Measurements from ENCODE around the gene SCN5A.

Gene SCN5A

DNA sequence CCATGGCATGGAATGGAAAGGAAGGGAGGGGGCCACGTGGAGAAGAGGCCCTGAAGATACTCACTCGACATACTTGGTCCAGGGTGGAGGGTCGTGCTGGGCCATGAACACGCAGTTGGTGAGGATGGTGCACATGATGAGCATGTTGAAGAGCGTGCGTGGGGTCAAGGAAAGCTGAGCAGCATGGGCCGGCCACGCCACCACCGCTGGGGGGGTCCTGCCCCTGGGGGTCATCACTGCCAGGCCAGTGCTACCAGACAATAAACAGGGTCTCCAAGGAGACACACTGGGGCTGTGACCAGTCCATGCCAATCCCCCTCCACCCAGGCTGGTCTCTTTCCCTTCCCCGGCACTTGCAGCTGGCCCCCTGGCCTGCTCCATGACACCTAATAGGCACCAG lies 27.2 kb downstream of the SCN5A start:
- TF ChIP-seq, protein P1, sequence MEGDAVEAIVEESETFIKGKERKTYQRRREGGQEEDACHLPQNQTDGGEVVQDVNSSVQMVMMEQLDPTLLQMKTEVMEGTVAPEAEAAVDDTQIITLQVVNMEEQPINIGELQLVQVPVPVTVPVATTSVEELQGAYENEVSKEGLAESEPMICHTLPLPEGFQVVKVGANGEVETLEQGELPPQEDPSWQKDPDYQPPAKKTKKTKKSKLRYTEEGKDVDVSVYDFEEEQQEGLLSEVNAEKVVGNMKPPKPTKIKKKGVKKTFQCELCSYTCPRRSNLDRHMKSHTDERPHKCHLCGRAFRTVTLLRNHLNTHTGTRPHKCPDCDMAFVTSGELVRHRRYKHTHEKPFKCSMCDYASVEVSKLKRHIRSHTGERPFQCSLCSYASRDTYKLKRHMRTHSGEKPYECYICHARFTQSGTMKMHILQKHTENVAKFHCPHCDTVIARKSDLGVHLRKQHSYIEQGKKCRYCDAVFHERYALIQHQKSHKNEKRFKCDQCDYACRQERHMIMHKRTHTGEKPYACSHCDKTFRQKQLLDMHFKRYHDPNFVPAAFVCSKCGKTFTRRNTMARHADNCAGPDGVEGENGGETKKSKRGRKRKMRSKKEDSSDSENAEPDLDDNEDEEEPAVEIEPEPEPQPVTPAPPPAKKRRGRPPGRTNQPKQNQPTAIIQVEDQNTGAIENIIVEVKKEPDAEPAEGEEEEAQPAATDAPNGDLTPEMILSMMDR (conservative IDR thresholded peaks at IDR 0.05; ENCODE audit: control insufficient read depth, insufficient read depth, low read depth, low read length) = no peak
- no peak overlapping the region for H3K4me3 ChIP-seq (ENCODE audit: control insufficient read depth, low read depth, low read length)
- DNase-seq (ENCODE audit: low read depth) = no peak

DNA sequence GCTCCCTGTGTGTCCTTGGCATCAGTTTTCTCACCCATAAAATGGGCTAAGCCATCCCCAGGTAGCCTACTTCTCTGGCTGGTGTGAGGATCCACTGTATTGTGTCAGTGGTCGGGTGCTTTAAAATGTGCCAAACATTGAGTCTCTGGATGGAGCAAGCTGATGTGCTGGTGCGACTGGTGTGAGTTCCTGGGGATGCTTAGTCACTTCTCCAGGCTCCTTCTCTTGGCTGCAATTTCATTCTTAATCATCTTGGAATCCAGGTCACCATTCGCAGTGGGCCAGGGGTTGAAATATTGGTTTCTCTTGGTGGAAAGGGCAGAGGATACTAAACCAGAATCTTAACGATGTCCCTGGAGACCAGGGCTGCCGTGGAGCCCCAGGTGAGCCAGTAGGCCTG lies 29.3 kb downstream of the SCN5A start:
- no peak overlapping the region for H3K4me3 ChIP-seq (ENCODE audit: control insufficient read depth, low read depth, low read length)
- TF ChIP-seq, protein P1 (conservative IDR thresholded peaks at IDR 0.05; ENCODE audit: control insufficient read depth, insufficient read depth, low read depth, low read length) = no peak
- peak; percentile 59 for DNase-seq (ENCODE audit: low read depth)

DNA sequence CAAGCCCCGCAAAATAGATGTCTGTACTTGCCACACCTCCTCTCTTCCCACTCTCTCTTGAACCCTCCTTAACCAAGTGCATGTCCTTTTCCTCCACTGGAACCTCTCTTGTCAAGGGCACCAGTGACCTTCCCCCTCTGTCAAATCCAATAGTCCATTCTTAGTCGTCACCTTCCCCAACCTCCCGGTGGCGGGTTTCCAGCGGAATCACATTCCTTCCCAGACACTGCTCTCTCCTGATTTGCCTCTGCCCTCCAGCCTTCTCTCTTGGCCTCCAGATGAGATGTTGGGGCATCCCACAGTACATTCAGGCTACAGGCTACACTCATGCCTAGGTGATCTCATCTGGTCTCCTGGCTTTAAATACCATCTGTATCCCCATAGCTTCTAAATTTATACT lies 31.1 kb downstream of the SCN5A start:
- DNase-seq (ENCODE audit: low read depth) = no peak
- TF ChIP-seq, protein P1 (conservative IDR thresholded peaks at IDR 0.05; ENCODE audit: control insufficient read depth, insufficient read depth, low read depth, low read length) = no peak
- H3K4me3 ChIP-seq (ENCODE audit: control insufficient read depth, low read depth, low read length) = no peak overlapping the region

DNA sequence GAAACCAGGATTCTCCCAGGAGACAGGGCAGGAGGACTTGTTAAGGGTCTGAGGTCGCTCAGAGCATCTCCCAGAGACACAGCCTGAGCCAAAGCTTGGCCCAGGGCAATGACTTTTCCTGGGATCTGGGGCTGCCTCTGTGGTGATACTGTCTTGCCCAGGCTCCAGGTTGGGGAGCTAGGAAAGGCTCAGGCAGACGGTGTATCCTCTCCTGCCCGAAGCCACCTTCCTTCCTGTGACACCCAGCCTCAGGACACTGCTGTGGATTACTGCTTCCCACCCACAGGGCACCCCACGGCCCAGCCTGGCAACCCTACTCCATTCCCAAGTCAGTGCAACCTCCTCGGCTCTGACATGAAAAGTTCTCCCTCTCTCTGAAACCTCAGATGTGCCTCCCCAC lies 31.9 kb downstream of the SCN5A start:
- TF ChIP-seq, protein P1 (conservative IDR thresholded peaks at IDR 0.05; ENCODE audit: control insufficient read depth, insufficient read depth, low read depth, low read length) = no peak
- no peak overlapping the region for H3K4me3 ChIP-seq (ENCODE audit: control insufficient read depth, low read depth, low read length)
- DNase-seq (ENCODE audit: low read depth) = no peak

DNA sequence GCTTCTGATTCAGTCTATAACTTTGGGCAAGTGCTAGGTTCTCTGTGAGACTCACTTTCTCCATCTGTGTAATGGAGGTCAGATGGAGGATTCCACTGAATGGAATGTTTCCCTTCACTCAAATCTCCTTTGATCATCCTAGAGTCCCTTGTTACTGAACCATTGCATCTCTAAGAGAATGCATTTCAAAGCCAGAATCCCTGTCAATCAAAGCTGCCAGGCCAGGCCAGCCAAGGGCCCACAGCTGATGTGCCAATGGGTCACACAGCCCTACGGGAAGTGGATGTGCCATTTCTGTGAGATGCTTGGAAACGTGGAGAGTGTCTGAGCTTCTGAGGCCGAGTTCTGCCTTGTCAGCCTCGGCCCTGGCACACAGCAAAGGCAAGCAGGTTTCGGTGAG lies 32.4 kb downstream of the SCN5A start:
- TF ChIP-seq, protein P1 (conservative IDR thresholded peaks at IDR 0.05; ENCODE audit: control insufficient read depth, insufficient read depth, low read depth, low read length) = no peak
- no peak for DNase-seq (ENCODE audit: low read depth)
- no peak overlapping the region for H3K4me3 ChIP-seq (ENCODE audit: control insufficient read depth, low read depth, low read length)

DNA sequence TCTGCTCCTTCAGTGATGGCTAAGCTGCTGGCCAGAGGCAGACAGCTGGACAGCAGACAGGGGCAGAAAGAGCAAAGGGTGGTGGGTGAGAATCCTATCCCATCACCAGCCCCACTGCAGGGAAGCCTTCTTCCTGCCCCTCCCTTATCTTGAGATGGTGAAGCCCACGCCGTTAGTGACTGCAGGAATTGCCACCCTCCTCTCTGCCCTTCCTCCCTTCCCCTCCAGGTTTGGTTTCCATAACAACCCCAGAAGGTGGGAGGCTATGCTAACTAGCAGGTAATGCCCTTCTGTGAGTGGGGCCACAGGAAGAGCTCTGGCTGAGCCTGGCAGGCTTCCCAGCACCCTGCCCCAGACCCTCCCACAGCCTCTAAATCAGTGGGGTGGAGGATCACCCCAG lies 32.8 kb downstream of the SCN5A start:
- TF ChIP-seq, protein P1 (conservative IDR thresholded peaks at IDR 0.05; ENCODE audit: control insufficient read depth, insufficient read depth, low read depth, low read length) = no peak
- H3K4me3 ChIP-seq (ENCODE audit: control insufficient read depth, low read depth, low read length) = no peak overlapping the region

DNA sequence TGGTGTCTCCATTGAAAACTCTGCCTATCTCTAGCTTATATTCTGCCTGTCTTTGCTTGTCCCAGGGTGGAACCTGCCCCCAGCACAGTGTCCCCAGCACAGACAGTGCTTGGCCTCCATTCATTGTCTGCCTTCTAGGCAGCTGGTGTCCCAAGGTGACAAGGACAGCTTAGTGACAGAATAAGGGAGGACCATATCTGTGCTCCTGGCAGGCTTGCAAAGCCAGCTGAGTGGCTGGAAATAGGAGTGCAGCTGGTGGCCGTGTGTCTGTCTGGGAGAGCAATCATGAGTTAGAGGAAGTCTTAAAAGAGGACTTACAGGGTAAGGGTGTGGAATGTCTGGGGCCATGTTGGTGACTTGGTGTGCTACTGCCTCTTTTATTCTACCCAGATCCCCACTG lies 33.4 kb downstream of the SCN5A start:
- TF ChIP-seq, protein P1 (conservative IDR thresholded peaks at IDR 0.05; ENCODE audit: control insufficient read depth, insufficient read depth, low read depth, low read length) = no peak
- no peak overlapping the region for H3K4me3 ChIP-seq (ENCODE audit: control insufficient read depth, low read depth, low read length)
- no peak for DNase-seq (ENCODE audit: low read depth)

More for the DNA sequence above, 32.8 kb downstream of the SCN5A start:
- DNase-seq (ENCODE audit: low read depth) = no peak
